ENCODE results near the gene OLFM1. TPM values are rescaled to one million over a fixed set of nuclear protein-coding genes. Genes with fewer than 3 reads are reported as not detected.

OLFM1 gene
- total RNA-seq, 6 experiments from 2014 or later = 0.07 to 0.15 TPM; not detected in 4

- H3K4me1 Mint-ChIP-seq (ENCODE audit: low read depth) = no peaks in the 10 kb centered on the region
- H3K4me3 Mint-ChIP-seq = no peak overlapping the region
- no peak overlapping the region for H3K27ac Mint-ChIP-seq
- DNase-seq = no peak
- no peaks in the 10 kb centered on the region; the same call in 1 of the 2 replicates for H3K36me3 Mint-ChIP-seq (ENCODE audit: low read depth)
- no peak for TF ChIP-seq CTCF (IDR thresholded peaks at IDR 0.05)
- peaks cover 35% of the 10 kb centered on the region for H3K9me3 Mint-ChIP-seq
- peaks cover 3% of the 10 kb centered on the region for H3K27me3 Mint-ChIP-seq (ENCODE audit: insufficient read depth)
These were observed 49.0 kb downstream of the OLFM1 start for GRCh38 chr9:135136481-135136880.

GRCh38 chr9:135136991-135137832 lies 49.7 kb downstream of the OLFM1 start:
- H3K4me1 Mint-ChIP-seq (ENCODE audit: low read depth) = no peaks in the 10 kb centered on the region

GRCh38 chr9:135138078-135138855 lies 50.8 kb downstream of the OLFM1 start:
- Mint-ChIP-seq H3K4me1 (ENCODE audit: low read depth) (no peaks in the 10 kb centered on the region), H3K27ac (no peak overlapping the region), H3K9me3 (peaks cover 25% of the 10 kb centered on the region), H3K27me3 (ENCODE audit: insufficient read depth) (no peaks in the 10 kb centered on the region), H3K4me3 (no peak overlapping the region), H3K36me3 (ENCODE audit: low read depth) (no peaks in the 10 kb centered on the region)
- no peak for DNase-seq
- no peak for TF ChIP-seq CTCF (IDR thresholded peaks at IDR 0.05)

More at GRCh38 chr9:135136991-135137832, 49.7 kb downstream of the OLFM1 start:
- Mint-ChIP-seq H3K27me3 (ENCODE audit: insufficient read depth) (peaks cover 3% of the 10 kb centered on the region), H3K27ac (no peak overlapping the region; the same call in 1 of the 2 replicates), H3K9me3 (peaks cover 35% of the 10 kb centered on the region), H3K36me3 (ENCODE audit: low read depth) (no peaks in the 10 kb centered on the region; the same call in 1 of the 2 replicates), H3K4me3 (no peak overlapping the region)
- DNase-seq = no peak
- no peak for TF ChIP-seq CTCF (IDR thresholded peaks at IDR 0.05)

- H3K27ac Mint-ChIP-seq = no peak overlapping the region
- H3K9me3 Mint-ChIP-seq = peaks cover 25% of the 10 kb centered on the region
- H3K4me3 Mint-ChIP-seq = no peak overlapping the region
- no peak for DNase-seq
- H3K36me3 Mint-ChIP-seq (ENCODE audit: low read depth) = no peaks in the 10 kb centered on the region
- H3K27me3 Mint-ChIP-seq (ENCODE audit: insufficient read depth) = peaks cover 3% of the 10 kb centered on the region
- H3K4me1 Mint-ChIP-seq (ENCODE audit: low read depth) = no peaks in the 10 kb centered on the region
- TF ChIP-seq CTCF (IDR thresholded peaks at IDR 0.05) = no peak
These were observed 52.0 kb downstream of the OLFM1 start for GRCh38 chr9:135139366-135139959.

- TF ChIP-seq CTCF (IDR thresholded peaks at IDR 0.05) = no peak
- no peak overlapping the region for H3K27ac Mint-ChIP-seq
- H3K27me3 Mint-ChIP-seq (ENCODE audit: insufficient read depth) = peaks cover 6% of the 10 kb centered on the region
- no peaks in the 10 kb centered on the region for H3K36me3 Mint-ChIP-seq (ENCODE audit: low read depth)
- no peak overlapping the region for H3K4me3 Mint-ChIP-seq
- peaks cover 38% of the 10 kb centered on the region for H3K9me3 Mint-ChIP-seq
- H3K4me1 Mint-ChIP-seq (ENCODE audit: low read depth) = no peaks in the 10 kb centered on the region
- DNase-seq = no peak
These were observed 53.8 kb downstream of the OLFM1 start for GRCh38 chr9:135141183-135141774.

All from HFFc6 (cell line).